Sigmoid colon (tissue), 3 donors: Measurements from ENCODE around the gene UBR7.

ENCODE experiments used
- POLR2A ChIP-seq, 2 donors: fragments of 450-650 bp; IDR thresholded peaks; one replicate each; pipeline ENCODE4 v1.6.1; 2016; ENCODE audit warnings: antibody characterized with exemption in 2 of 2, mild to moderate bottlenecking in 2 of 2, moderate library complexity in 2 of 2
- TF ChIP-seq, protein P1 (sequence below), 4 experiments: fragments of 450-650 bp in 3 of 4; fragments of 200-600 bp in 1 of 4; IDR thresholded peaks; one replicate each; pipeline ENCODE4 v1.5.1; 2016 to 2019; ENCODE audit warnings: antibody characterized with exemption in 4 of 4, mild to moderate bottlenecking in 3 of 4, moderate library complexity in 2 of 4

DNA sequence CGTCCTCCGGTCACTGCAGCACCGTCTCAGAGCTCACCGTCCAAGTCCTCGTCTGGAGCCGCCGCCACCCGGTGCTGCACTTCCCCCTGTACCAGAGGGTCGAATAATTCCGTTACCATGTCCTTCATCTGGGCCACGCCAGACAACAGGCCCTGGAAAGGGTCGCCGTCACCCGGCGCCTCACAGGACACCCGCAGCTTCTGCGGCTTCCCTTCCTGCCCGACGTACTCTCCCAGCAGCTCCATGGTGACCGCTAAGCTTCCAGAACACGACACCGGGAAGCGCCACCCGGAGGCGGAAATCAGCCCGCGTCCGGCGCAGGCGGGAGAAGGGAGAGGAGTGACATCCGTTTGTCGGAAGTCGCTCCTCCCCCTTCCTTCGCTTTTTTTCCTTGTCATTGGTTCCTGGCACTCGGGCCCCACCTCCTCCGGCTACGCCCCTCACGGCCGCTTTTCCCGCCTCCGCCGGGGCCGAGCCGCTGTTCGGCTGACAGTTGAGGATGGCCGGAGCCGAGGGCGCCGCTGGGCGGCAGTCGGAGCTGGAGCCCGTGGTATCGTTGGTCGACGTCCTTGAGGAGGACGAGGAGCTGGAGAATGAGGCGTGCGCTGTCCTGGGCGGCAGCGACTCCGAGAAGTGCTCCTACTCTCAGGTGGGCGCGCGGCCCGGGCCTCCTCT, at the start of gene UBR7, which contains the start of gene GON7:
- TF ChIP-seq, protein P1, sequence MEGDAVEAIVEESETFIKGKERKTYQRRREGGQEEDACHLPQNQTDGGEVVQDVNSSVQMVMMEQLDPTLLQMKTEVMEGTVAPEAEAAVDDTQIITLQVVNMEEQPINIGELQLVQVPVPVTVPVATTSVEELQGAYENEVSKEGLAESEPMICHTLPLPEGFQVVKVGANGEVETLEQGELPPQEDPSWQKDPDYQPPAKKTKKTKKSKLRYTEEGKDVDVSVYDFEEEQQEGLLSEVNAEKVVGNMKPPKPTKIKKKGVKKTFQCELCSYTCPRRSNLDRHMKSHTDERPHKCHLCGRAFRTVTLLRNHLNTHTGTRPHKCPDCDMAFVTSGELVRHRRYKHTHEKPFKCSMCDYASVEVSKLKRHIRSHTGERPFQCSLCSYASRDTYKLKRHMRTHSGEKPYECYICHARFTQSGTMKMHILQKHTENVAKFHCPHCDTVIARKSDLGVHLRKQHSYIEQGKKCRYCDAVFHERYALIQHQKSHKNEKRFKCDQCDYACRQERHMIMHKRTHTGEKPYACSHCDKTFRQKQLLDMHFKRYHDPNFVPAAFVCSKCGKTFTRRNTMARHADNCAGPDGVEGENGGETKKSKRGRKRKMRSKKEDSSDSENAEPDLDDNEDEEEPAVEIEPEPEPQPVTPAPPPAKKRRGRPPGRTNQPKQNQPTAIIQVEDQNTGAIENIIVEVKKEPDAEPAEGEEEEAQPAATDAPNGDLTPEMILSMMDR (IDR thresholded peaks at IDR 0.05): no peak
- peak; percentile 41 to 55 for TF ChIP-seq POLR2A (IDR thresholded peaks at IDR 0.05)
